Mesodermal cell (in vitro differentiated cells): ENCODE results near the gene KCNQ1OT1.

Experiments used
- H3K27ac ChIP-seq: 2 replicates; pipeline ENCODE4 v1.7.0; 2013; ENCODE audit warnings: mild to moderate bottlenecking, low read depth, low read length, moderate library complexity; ENCODE audit not compliant: severe bottlenecking
- H3K36me3 ChIP-seq: 2 replicates; pipeline ENCODE4 v1.7.1; 2013; ENCODE audit warnings: mild to moderate bottlenecking, low read length, moderate library complexity; ENCODE audit not compliant: control insufficient read depth, insufficient read depth
- H3K4me1 ChIP-seq: one replicate; pipeline ENCODE4 v1.7.1; 2013; ENCODE audit warnings: mild to moderate bottlenecking, low read length; ENCODE audit not compliant: insufficient read depth, control insufficient read depth, poor library complexity, severe bottlenecking
- H3K4me3 ChIP-seq: 2 replicates; pipeline ENCODE4 v1.7.0; 2013; ENCODE audit warnings: low read length, control low read depth, mild to moderate bottlenecking; ENCODE audit not compliant: insufficient read depth, poor library complexity, severe bottlenecking; ENCODE audit errors: extremely low read depth
- H3K9me3 ChIP-seq: 2 replicates; pipeline ENCODE4 v1.7.1; 2013; ENCODE audit warnings: mild to moderate bottlenecking, low read length, moderate library complexity; ENCODE audit not compliant: control insufficient read depth
- WGBS, 2 experiments: methylation state at CpG; one replicate each; pipeline ENCODE4 v1.1.5; 2013; ENCODE audit warnings: missing lambda C conversion rate in 2 of 2; ENCODE audit not compliant: insufficient coverage in 2 of 2; 5-methylcytosine and 5-hydroxymethylcytosine counted together

The KCNQ1OT1 gene

GRCh38 chr11:2577991-2578928 is 121.5 kb downstream of the KCNQ1OT1 start:
- no peaks in the 10 kb centered on the region for H3K36me3 ChIP-seq
- H3K9me3 ChIP-seq: no peaks in the 10 kb centered on the region
- no peak overlapping the region for H3K4me3 ChIP-seq
- 91 to 94% methylated on average over 20 to 22 of the region's 22 CpGs for WGBS, 2 experiments
- H3K27ac ChIP-seq: no peak overlapping the region
- H3K4me1 ChIP-seq: peaks cover 17% of the 10 kb centered on the region

- H3K4me1 ChIP-seq: peaks cover 13% of the 10 kb centered on the region
- H3K4me3 ChIP-seq: no peak overlapping the region
- H3K36me3 ChIP-seq: no peaks in the 10 kb centered on the region
- WGBS, 2 experiments: 89 to 94% methylated on average over 26 to 28 of the region's 33 CpGs
- H3K9me3 ChIP-seq: no peaks in the 10 kb centered on the region
- no peak overlapping the region for H3K27ac ChIP-seq
These were observed 122.5 kb downstream of the KCNQ1OT1 start for GRCh38 chr11:2577031-2577990.

GRCh38 chr11:2576549-2576948 is 123.2 kb downstream of the KCNQ1OT1 start:
- Histone ChIP-seq H3K9me3 (no peaks in the 10 kb centered on the region), H3K4me3 (no peak overlapping the region), H3K36me3 (no peaks in the 10 kb centered on the region), H3K4me1 (peaks cover 12% of the 10 kb centered on the region), H3K27ac (no peak overlapping the region)
- WGBS, 2 experiments: 90 to 93% methylated on average over 10 to 13 of the region's 15 CpGs

- Histone ChIP-seq H3K27ac (no peak overlapping the region), H3K4me1 (peaks cover 12% of the 10 kb centered on the region), H3K9me3 (no peaks in the 10 kb centered on the region), H3K36me3 (no peaks in the 10 kb centered on the region), H3K4me3 (no peak overlapping the region)
- whole genome bisulfite sequencing, 2 experiments: 95 to 97% methylated on average over 13 to 14 of the region's 15 CpGs
These were observed 123.7 kb downstream of the KCNQ1OT1 start for GRCh38 chr11:2576111-2576510.

- WGBS, 2 experiments: 86 to 92% methylated on average over 15 to 17 of the region's 17 CpGs
- Histone ChIP-seq H3K27ac (no peak overlapping the region), H3K4me1 (peaks cover 12% of the 10 kb centered on the region), H3K4me3 (no peak overlapping the region), H3K36me3 (no peaks in the 10 kb centered on the region), H3K9me3 (no peaks in the 10 kb centered on the region)
These were observed 124.2 kb downstream of the KCNQ1OT1 start for GRCh38 chr11:2575591-2576051.

GRCh38 chr11:2574553-2575535 is 125.0 kb downstream of the KCNQ1OT1 start:
- Histone ChIP-seq H3K4me1 (peaks cover 12% of the 10 kb centered on the region), H3K4me3 (no peak overlapping the region), H3K9me3 (no peaks in the 10 kb centered on the region), H3K36me3 (no peaks in the 10 kb centered on the region), H3K27ac (no peak overlapping the region)
- WGBS, 2 experiments: 87 to 91% methylated on average over 27 to 41 of the region's 45 CpGs

GRCh38 chr11:2574043-2574552 is 125.7 kb downstream of the KCNQ1OT1 start:
- Histone ChIP-seq H3K9me3 (no peaks in the 10 kb centered on the region), H3K4me3 (no peak overlapping the region), H3K36me3 (no peaks in the 10 kb centered on the region), H3K4me1 (peaks cover 9% of the 10 kb centered on the region), H3K27ac (no peak overlapping the region)
- WGBS, 2 experiments: 93 to 95% methylated on average over 16 to 18 of the region's 22 CpGs

GRCh38 chr11:2573240-2574042 is 126.4 kb downstream of the KCNQ1OT1 start:
- Histone ChIP-seq H3K36me3 (no peaks in the 10 kb centered on the region), H3K27ac (no peak overlapping the region), H3K9me3 (no peaks in the 10 kb centered on the region), H3K4me3 (no peak overlapping the region), H3K4me1 (peaks cover 9% of the 10 kb centered on the region)
- 93 to 95% methylated on average over 24 to 27 of the region's 28 CpGs for WGBS, 2 experiments

- H3K9me3 ChIP-seq: no peaks in the 10 kb centered on the region
- no peak overlapping the region for H3K27ac ChIP-seq
- H3K4me3 ChIP-seq: no peak overlapping the region
- WGBS, 2 experiments: 95 to 98% methylated on average over 26 to 31 of the region's 33 CpGs
- peaks cover 4% of the 10 kb centered on the region for H3K4me1 ChIP-seq
- no peaks in the 10 kb centered on the region for H3K36me3 ChIP-seq
These were observed 127.1 kb downstream of the KCNQ1OT1 start for GRCh38 chr11:2572491-2573239.
